ENCODE measurements around the gene LMF1. TPM values are rescaled to one million over a fixed set of nuclear protein-coding genes. Genes with fewer than 3 reads are reported as not detected.
A peak's percentile ranks its signal among the peaks of the same experiment; 100 is the strongest.

The LMF1 gene
- total RNA-seq, 1 experiment from 2014 or later, result 10.9 TPM

- no peak for DNase-seq (ENCODE audit: low read depth, low spot score)
- in situ Hi-C loops (cut with HindIII; ENCODE audit: low pct_unique_long_range_greater_than_20kb, low sequenced_read_pairs), result no loop called here
Observed at GRCh38 chr16:977081-977701, 6.4 kb upstream of the LMF1 start.

DNA sequence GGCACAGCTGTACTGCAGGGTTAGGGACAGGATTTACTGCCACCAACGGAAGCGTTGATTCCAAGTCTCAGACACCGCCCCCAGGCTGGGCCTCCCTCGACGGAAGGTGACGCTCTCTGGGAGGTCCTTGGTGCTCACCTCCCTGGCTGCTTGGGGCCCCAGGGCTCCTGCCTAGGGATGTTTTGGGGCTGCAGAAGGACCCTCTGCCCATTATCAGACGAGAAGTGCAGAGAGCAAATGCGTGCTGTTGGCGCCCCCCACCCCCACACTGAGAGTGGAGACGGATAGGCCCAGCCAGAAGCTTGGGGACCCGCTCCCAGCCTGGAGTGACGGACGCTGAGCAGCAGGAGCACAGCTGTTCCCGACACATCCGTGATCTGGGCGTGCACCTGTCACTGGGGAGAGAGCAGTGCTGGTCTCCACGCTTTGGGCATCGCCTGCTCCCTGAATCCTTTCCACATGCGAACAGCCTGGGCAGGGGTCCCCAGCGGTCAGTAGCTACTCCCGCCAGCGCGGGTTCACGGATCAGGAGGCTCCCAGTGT is 5.7 kb upstream of the LMF1 start:
- in situ Hi-C loops (cut with HindIII; ENCODE audit: low pct_unique_long_range_greater_than_20kb, low sequenced_read_pairs), result no loop called here

GRCh38 chr16:975291-975690 is 4.5 kb upstream of the LMF1 start:
- DNase-seq (ENCODE audit: low read depth, low spot score), result no peak
- in situ Hi-C loops (cut with HindIII; ENCODE audit: low pct_unique_long_range_greater_than_20kb, low sequenced_read_pairs), result no loop called here

More for the DNA sequence above, 5.7 kb upstream of the LMF1 start:
- DNase-seq (ENCODE audit: low read depth, low spot score), result no peak

DNA sequence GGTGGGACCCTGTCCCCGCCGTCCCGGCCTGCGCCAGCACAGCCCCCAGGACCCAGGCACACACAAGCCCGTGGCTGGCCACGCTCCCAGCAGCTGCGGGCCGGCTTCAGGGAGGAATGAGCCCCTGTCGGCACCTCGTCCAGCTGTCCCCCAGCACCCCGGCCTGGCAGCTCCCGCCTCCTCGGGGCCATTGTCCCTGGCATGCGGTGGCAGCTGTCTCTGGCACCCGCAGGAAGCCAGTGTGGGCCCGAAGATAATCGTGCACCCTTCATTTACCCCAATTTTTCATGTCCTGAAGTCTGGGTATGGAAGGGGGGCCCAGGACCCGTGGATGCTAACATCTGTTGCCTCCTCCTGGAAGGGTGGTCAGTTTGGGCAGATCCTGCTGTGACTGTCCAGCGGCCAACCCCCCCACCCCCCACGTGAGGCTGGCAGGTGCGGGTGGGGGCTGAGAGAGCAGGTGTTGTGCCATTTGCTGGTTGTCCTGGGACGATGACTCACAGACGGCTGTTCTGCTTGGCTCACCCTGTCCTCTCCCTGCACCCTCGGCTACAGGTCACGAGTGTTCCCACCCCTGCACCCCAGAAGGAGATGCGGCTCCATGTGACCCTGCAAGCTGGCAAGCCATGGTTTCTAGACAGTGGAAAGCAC is 4.0 kb upstream of the LMF1 start:
- in situ Hi-C loops (cut with HindIII; ENCODE audit: low pct_unique_long_range_greater_than_20kb, low sequenced_read_pairs), result no loop called here
- no peak for DNase-seq (ENCODE audit: low read depth, low spot score)

GRCh38 chr16:974001-974601 is 3.3 kb upstream of the LMF1 start:
- in situ Hi-C loops (cut with HindIII; ENCODE audit: low pct_unique_long_range_greater_than_20kb, low sequenced_read_pairs), result no loop called here
- no peak for DNase-seq (ENCODE audit: low read depth, low spot score)

- DNase-seq (ENCODE audit: low read depth, low spot score), result no peak
- in situ Hi-C loops (cut with HindIII; ENCODE audit: low pct_unique_long_range_greater_than_20kb, low sequenced_read_pairs), result no loop called here
Observed at GRCh38 chr16:973366-973765, 2.6 kb upstream of the LMF1 start.

- DNase-seq (ENCODE audit: low read depth, low spot score), result peak; percentile 97
- in situ Hi-C loops (cut with HindIII; ENCODE audit: low pct_unique_long_range_greater_than_20kb, low sequenced_read_pairs), result no loop called here
Observed at GRCh38 chr16:972316-973002, 1.7 kb upstream of the LMF1 start.

GRCh38 chr16:971981-972315 is 1.2 kb upstream of the LMF1 start:
- in situ Hi-C loops (cut with HindIII; ENCODE audit: low pct_unique_long_range_greater_than_20kb, low sequenced_read_pairs), result no loop called here
- DNase-seq (ENCODE audit: low read depth, low spot score), result no peak

DNA sequence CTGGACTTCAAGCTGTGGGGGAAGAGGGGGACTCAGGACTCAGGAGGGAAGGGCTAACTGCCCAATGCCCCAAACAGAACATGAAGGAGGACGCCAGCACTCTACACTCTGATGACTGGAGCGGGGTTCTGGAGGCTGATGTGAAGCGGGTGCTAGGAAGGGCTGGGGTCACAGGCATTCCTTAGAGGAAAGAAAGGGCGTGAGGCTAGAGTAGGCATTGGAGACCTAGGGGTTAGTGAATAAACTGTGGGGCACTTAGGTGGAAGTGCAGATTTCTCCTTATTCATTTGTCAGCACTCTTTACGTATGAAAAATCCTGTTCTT is 760 bp upstream of the LMF1 start:
- in situ Hi-C loops (cut with HindIII; ENCODE audit: low pct_unique_long_range_greater_than_20kb, low sequenced_read_pairs), result no loop called here

GRCh38 chr16:970386-970765 is 408 bp downstream of the LMF1 start:
- no peak for DNase-seq (ENCODE audit: low read depth, low spot score)
- in situ Hi-C loops (cut with HindIII; ENCODE audit: low pct_unique_long_range_greater_than_20kb, low sequenced_read_pairs), result no loop called here

More for the DNA sequence above, 760 bp upstream of the LMF1 start:
- peak; percentile 28 for DNase-seq (ENCODE audit: low read depth, low spot score)

DNA sequence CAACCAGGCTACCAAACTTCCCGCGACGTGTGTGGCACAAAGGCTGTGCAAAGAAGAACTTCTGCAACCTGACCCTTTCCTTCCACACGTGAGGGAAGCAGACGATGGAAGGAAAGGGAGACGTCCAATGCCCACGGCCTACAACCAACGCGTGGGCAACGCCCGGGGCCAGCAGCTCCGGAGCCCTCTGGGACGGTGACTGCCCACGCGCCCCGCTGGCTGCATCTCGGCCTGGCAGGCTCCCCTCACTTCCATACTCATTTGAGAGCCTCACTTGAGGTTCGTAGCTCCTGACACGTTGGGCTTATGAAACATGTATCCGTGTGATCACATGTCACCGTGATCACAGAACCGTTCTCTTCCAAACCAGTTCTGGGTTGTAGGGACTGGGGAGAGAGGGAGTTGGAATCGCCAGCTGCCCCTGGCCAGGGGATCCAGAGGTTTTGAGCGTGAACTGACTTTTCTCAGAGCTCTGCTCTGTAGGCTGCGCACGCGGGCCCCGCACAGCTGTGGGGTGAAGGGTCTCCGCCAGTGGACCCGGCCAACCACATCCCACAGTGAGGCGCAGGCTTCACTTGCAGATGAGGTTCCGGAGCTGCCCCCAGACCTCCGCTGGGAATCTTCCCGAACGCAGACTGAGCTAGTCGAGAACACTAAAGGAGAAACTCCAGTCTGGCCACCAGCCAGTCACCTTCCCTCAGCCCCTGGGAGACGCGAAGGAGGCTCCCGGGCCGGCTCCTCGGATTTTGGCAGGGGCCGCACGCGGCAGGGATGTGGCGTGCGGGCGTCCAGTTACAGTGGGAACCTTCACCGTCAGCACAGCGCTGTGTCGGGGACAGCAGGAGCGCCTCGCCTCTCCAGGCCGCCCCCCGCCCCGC is 1.0 kb downstream of the LMF1 start:
- DNase-seq (ENCODE audit: low read depth, low spot score), result no peak
- in situ Hi-C loops (cut with HindIII; ENCODE audit: low pct_unique_long_range_greater_than_20kb, low sequenced_read_pairs), result no loop called here

DNA sequence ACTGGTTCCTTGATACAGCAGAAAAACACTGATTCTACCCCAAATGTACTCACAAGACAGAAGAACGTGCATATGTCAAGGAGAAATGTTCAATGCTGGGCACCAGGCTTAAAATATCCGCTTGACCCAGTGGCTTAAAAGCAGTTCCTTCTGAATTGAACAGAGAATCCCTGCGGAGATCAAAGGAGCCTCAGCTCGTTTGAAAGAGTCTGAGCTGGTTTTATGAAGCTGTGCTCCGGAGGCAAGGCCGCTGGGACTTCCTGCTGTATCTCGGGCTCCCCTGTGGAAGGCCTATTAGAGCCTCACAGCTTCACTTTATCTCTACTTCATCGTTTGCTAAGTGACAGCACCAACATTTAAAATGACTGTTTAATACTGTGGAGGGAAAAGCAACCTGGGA is 2.2 kb downstream of the LMF1 start:
- no peak for DNase-seq (ENCODE audit: low read depth, low spot score)
- in situ Hi-C loops (cut with HindIII; ENCODE audit: low pct_unique_long_range_greater_than_20kb, low sequenced_read_pairs), result no loop called here

DNA sequence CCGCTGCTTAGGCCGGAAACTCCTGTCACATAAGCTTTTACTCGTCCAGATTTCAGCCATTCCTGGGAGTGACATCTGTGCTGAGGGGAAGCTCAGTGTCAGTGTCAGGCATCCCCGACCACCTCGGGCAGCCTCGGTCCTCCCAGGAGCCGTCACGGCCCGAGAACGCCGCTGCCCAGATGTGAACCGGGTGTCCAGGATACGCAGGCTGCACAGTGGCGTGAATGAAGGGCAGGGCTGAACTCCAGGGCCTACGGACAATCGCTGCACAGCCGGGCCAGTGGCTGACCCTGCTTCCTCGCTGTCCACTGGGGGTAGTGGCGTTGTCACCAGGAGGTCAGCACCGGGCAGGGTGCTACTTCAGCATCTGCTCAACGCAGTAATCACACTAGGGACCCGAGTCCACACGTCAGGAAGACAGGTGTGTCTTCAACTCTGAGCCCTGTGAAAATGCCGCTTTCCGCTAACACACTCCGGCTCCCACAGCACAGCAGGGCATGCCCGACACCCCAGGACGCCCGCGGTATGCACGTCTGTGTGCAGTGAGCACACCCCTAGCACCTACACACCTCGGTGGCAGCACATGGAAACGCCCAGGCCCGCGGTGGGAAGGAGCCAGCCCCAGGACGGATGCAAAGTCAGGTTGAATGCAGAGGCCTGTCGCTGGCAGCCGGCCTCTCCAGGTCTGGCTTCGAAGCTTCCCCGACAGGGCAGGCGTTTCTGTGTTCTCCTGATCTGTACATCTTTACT is 3.1 kb downstream of the LMF1 start:
- in situ Hi-C loops (cut with HindIII; ENCODE audit: low pct_unique_long_range_greater_than_20kb, low sequenced_read_pairs), result no loop called here
- no peak for DNase-seq (ENCODE audit: low read depth, low spot score)

- in situ Hi-C loops (cut with HindIII; ENCODE audit: low pct_unique_long_range_greater_than_20kb, low sequenced_read_pairs), result no loop called here
- DNase-seq (ENCODE audit: low read depth, low spot score), result no peak
Observed at GRCh38 chr16:967077-967541, 3.7 kb downstream of the LMF1 start.

DNA sequence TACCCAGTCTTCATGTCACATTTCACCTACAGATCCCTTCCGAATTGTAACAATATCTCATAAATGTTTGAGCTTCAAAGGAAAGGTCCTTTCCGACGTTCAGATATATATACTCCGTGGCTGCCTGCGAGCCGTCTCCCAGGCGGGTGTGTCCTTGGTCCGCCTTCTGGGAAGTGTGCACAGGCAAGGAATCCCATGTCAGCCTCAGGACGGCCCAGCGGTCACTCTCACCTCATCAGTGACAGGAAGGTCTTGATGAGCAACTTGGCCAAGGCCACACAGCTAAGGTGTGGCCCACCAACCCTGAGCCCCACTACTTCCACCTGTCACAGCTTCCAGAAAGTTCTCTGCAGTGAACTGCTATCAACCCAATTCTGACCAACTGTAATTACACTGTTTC is 4.3 kb downstream of the LMF1 start:
- no peak for DNase-seq (ENCODE audit: low read depth, low spot score)
- in situ Hi-C loops (cut with HindIII; ENCODE audit: low pct_unique_long_range_greater_than_20kb, low sequenced_read_pairs), result no loop called here

- in situ Hi-C loops (cut with HindIII; ENCODE audit: low pct_unique_long_range_greater_than_20kb, low sequenced_read_pairs), result no loop called here
- no peak for DNase-seq (ENCODE audit: low read depth, low spot score)
Observed at GRCh38 chr16:966035-966434, 4.7 kb downstream of the LMF1 start.

DNA sequence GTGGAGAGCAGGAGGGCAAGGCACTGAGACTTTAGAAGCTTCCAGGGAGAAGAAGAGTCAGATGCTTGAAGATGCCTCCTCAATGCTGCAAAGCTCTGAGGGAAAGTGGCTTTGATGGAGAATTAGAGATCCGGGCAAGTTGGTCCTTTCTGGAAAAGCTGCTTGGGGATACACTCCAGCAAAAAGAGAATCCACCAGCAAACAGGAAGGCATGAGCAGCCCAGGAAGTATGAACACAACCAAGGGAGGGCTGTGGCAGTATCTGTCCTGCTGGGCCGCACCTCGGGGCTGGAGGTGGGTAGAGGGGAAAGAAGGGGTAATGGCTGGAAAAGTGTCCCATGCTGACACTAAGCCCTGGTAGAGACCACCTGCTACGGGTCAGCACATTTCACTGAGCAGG is 5.3 kb downstream of the LMF1 start:
- DNase-seq (ENCODE audit: low read depth, low spot score), result no peak
- in situ Hi-C loops (cut with HindIII; ENCODE audit: low pct_unique_long_range_greater_than_20kb, low sequenced_read_pairs), result no loop called here
